NCI-H345 treated with DMSO at 0.1 percent for 48 hours (cell line): ENCODE results near the gene CTBP2.

Source experiments
- DNase-seq: peaks from one replicate; lab custom pipeline; 2025; ENCODE audit not compliant: unreplicated experiment; lab: John Stamatoyannopoulos, UW

The CTBP2 gene

DNA sequence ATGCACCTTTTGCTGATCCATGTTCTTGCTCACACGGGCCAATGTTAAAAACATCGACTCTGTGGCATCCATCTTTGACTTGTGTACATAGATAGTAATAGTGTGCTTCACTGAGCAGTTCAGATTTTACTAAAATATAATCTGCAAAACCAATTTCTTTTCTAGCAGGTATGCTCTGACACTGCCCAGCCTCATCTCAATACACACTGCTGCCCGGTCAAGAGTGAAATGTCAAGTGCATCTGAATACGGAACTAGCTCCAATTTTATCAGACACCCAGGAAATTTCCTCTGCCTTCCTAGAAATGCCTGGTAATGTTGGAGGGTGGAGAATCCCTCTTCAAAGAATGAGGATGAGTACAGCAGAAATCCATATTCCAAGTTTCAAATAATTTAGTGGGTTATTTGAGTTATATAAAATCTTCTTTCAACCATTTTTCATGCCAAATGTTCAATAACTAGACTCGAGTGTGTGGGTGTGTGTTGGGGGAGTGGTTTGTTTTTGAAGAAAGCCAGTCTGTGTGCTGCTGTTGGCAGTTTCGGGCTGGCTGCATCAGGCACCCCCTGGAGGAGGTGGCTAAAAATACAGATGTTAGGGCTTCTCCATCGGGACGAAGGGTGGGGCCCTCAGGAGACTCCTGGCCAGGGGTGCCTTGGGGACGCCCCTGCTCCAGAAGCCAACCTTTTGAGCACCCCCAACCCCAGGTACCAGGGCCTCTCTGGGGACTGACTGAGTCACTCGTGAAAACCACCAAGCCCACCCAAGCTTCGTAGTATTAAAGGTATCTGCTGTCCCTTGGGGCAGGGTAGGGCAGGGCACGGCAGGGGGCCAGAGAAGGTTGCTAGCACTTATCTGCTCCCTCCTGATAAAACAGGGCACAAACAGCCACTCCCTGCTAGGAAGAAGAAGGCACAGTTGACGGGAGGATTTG lies 15.4 kb downstream of the CTBP2 start:
- no peak for DNase-seq

DNA sequence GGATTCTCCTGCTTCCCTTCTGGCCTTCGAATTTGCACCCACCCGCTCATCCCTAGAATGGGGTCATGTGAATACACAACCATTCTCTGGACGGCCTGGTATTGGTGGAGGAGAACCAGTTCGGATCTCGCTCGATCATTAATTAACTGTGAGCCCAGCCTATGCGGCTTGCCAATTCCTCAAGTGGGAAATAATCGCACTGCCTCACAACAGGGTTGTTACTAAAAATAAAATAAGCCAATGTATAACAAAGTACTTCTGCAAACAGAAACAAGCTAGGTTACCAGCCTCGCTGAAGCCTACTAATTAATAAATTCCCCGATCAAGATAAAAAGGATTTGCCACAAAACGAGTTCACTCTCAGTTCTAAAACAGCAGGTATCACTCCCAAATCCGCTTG lies 16.2 kb downstream of the CTBP2 start:
- no peak for DNase-seq

DNA sequence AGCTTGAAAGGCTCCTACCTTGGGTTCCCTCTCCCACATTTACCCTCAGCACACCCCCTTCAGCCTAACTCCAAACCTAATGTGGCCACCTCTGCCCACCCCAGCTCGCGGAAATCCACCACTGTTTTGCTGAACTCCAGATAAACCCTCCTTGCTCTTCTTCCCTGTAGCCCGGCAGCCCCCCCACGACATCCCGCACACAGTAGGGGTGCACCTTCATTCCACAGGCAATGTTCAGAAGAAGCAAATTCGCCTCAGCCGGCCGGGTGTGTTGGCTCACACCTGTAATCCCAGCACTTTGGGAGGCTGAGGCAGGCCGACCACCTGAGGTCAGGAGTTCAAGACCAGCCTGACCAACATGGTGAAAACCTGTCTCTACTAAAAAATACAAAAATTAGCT lies 17.4 kb downstream of the CTBP2 start:
- DNase-seq, result no peak

DNA sequence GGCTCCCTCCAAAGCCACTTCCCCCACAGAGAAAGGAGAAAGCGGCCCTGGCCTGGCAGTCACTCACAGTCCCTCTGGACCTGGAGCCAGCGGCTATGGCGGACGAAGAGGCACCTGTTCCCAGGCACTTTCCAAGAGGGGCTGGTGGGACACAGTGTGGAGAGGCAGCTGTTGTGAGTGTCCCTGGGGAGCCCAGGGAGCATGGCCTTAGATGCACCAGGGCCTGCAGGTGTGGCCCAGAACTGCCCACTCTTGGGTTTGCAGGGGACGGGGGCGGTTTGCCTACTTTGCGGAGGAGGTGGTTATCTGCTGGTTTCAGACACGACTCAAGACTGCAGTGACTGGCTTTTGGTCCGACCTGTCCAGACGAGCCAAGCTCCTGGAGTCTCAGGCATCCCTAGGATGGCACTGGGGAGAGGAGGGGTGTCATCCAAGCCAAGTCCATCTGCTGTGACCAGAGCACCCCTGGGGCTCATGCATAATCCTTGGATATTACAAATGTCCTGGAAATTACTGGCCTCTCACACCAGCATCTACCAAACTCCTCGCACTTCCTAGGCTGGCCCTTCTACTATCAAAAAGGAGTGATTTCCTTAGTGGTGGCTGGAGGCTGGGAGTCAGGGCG lies 18.4 kb downstream of the CTBP2 start:
- DNase-seq, result no peak

DNA sequence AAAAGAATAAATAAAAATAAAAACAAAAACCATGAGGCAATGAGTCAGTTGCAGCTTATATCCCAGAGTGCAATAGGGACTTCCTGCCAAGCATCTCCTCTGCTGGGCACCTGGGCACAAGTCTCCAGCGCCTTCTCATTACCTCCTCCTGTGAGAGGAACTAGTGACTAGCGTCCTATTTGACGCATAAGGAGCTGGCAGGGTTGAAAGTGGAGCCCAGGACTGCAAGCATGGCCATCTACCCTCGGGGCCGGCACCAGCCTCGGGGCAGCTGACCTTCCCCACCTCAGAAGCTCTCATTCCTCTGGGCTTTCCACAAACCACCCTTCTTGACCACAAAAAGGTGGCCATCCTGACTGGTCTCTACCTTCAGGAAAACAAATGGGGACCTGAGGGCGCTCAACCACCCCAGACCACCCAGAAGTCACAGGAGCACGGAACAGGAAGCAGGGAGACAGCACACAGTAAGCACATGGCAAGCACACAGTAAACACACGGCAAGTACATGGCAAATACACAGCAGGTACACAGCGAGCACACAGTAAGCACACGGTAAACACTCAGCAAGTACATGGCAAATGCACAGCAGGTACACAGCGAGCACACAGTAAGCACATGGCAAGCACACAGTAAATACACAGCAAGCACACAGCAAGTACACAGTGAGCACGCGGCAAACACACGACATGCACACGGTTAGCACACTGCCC lies 19.1 kb downstream of the CTBP2 start:
- DNase-seq, result no peak

DNA sequence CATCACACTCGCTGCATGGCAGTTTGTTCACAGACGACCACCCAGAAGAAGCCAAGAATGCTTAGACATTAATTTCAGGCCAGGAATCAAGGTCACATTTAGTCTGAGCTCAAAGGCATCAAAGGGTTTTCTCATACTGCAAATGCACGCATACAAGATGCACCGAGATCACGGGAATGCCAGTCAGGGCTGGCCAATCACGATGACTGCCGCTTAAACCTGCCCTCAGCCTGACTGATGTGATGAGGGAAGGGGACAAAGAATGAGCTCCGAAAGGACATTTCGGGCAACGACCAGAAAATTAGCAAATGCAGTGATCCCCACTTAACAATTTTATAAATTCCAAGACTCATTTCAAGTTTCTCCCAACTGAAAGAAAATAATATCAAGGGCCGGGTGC lies 20.2 kb downstream of the CTBP2 start:
- no peak for DNase-seq

DNA sequence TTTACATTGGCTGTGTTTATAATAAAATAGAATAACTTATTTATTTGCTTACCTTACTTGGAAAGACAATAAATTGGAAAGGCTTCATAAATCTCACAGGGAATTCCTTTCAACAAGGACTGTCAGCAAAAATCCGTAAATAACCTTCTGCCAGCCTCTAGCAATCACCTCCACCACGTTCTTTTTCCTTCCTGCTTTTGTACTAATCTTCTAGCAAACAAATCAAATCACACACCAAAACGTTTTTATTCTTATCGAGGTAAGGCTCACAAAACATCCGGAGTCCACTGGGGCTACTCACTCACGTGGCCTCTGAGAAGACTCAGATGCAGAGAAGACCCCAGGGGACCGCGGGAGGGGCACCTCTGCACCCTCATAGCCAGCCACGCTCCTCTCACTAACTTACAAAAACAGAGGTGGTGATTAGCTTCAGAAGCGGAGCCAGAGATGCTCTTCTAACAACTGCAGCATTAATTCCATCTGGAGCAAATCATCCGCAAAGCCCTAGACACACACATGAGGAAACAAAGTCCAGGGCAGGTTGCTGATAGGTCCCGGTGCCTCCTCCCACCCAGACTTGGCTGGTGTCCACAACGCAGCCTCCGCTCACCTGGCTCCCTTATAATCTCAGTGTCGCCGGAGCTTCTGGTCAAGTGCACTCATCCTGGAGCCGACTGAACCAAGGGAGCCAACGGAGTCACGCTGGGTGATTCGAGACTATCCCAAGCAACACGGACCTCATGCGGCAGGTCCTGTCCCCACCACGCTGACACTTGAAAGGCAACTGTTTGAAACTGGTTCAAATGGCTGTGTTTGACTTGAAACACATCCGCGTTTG lies 22.5 kb downstream of the CTBP2 start:
- peak; percentile 56 for DNase-seq

DNA sequence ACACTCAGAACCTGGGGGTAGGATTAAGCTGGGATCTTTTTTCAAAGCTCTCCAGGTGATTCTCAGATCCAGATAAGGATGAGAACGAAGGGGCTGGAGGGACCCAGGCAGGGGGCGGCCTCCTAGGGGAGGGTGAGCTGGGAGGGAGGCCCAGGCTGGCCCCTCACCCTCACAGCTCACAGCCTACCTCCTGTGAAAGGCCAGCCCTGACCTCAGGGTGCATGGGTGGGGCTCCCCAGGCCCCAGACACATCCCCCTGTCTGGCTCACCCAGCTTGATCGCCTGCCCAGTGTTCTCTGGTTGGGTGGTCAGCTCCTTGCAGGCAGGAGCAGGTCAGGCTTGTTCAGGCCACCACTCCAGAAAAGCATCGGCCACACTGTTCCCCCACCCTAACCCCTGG lies 24.3 kb downstream of the CTBP2 start:
- DNase-seq, result no peak

DNA sequence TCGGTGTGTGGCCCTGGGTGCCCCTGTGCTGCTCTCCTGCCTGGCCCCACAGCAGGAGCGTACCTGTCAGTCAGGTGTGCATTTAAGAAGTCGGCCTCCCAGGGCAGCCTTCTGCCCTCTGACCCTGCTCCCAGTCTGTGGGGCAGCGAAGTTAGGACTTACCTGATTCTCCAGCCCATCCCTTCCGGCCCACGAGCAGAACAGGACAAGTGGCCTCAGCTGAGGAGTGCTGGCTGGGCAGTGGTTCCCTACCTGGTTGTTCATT lies 24.7 kb downstream of the CTBP2 start:
- no peak for DNase-seq

DNA sequence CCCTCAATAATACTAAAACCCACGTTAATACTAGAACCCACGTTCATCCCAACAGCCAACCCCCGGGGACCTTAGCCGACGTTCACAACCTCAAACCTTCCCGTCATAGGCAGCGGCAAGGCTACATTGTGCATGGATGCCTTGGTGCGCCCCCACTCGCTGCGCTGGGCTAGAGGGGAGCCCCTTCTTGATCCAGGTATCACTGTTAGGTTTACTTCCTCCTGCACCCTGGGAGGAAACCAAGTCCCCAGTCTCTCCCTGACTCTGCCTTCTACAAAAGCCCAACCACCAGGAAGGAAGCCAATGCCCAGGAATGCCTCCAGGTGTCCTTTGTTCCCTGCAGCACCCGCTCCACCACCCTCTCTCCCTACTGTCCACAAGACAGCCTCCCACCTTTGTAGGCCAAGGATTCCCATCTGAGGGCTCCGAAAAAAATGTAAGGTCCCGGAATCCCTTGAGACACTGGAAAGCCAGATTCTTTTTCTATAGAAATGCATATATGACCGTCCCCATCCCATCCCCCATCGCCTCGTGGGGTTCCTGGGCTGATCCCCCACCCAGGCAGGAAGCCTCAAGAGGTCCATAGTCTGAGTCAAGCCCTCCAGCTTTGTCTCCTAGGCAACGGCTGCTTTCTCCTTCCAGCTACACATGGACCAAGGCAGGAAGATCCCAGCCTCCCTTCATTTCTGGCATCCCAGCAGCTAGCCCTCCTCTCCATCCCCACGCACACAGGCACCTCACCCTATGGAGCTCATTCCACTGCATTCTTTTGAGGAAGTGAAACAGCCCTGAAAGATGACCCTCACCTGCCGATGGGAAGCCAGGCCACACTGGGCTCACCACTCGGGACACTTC lies 25.2 kb downstream of the CTBP2 start:
- DNase-seq, result no peak

DNA sequence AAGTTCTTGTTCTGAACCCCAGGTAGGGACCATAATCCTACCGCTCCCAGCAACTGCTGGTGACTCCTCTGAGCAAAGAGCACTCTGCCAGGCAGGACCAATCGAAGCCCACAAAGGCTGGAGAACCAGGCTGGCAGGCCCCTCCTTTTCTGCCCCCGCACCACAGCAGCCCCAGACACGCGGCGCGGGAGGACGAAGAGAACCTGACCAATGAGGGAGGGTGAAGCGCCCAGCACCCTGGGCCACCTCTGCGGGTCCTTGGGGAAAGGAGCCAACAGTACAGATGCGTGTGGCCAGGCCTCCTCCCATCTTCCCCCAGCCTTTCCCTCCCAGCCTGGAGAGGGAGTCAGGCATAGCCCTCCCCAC lies 25.9 kb downstream of the CTBP2 start:
- DNase-seq, result no peak

DNA sequence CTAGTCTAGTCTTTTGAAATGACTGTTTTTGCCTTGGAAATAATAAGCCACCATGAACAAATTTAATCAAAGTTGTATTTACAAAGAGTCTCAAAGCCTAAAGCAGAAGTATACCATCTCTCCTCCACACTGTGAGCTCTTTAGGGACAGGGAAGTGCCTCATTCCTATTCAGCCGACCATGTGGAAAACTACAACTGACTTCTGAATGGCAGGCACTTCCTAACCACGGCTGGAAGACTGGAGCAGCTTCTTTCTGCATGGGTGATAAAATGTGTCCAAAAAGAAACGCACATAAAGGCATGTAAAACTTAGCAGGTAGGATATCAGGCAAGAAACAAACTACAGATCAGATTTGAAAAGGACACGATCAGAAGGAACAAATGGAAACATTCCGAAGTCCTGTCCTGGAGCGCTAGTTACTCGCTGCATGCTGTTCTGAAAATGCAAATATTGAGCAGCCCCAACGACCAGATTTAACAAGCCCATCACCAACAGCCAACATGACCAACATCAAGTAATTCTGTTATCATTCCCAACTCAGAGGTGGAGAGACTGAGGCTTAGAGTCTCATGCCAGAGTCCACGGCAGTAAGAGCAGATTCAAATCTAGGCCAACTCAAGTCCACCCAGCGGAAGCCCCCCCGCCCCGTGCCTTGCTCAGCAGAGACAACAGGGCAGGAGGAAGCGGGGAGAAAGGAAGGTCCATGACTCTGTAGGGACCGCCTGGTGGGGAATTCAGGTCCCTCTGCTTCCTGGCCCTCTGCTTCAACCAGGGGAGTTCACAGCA lies 26.5 kb downstream of the CTBP2 start:
- no peak for DNase-seq

DNA sequence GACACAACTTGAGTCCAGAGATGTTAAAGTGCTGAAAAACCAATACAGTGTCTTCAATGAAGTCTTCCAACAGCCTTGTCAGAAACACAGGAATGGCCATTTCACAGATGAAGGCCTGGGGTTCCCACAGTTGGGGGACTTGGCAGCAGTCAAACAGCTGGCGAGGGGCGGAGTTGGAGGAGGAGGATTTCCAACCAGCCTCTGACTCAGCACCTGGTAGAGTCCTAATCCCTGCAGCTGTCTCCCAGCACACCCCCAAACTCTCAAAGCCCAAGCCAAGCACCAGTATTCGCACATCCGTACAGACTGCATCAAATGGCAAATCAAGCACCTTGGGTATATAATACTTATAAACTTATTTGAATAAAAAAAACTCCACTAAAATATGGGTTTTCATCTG lies 28.0 kb downstream of the CTBP2 start:
- no peak for DNase-seq

DNA sequence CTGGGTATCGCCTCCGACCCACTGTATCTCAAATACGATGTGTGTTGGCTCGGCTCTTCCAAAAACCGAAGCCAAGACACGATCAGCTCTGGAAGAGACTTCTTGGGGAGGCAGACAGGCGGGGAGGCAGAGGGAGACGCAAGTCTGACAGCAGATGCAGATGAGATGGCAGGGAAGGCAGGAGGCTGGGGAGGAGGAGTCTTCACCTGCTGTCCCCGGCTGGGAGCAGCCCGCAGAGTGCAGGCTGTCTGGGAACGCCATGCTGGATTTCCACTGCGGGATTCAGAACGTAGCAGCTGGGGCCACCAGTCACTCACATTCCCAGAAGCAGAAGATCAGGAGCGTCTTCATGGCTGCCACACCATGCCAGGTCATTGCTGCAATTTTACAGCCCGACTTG lies 29.4 kb downstream of the CTBP2 start:
- no peak for DNase-seq

DNA sequence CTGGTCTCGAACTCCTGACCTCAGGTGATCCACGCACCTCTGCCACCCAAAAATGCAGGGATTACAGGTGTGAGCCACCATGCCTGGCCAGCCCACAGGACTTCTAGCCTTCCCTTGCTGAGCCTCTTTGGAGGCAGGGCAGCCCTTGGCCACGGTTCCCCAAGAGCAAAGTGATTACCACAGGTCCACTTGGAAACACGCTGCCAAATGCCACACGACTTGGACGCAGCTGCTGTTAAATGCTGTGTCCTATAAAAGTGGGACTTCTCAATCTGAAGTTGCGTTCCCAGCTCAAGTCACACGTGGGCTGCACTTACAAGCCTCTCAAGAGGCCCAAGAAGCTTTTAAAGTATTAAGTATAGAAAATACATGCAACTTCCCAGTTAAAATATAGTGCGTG lies 30.1 kb downstream of the CTBP2 start:
- no peak for DNase-seq

DNA sequence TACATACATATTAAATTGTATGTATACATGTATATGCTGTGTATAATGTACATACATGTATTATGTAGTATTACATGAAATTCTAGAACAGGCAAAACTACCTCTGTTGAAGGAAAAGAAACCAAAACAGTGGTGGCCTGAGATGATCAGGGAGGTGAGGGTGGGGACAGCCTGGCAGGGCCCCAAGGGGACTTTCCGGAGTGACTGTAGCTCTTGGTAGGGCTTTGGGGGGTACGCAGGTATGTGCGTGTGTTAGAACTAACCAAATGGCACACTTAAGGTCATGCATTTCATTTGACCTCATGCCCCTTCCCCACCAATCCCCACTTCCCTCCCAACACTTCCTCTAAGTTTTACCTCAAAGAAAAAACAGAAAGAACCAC lies 31.3 kb downstream of the CTBP2 start:
- DNase-seq, result no peak

DNA sequence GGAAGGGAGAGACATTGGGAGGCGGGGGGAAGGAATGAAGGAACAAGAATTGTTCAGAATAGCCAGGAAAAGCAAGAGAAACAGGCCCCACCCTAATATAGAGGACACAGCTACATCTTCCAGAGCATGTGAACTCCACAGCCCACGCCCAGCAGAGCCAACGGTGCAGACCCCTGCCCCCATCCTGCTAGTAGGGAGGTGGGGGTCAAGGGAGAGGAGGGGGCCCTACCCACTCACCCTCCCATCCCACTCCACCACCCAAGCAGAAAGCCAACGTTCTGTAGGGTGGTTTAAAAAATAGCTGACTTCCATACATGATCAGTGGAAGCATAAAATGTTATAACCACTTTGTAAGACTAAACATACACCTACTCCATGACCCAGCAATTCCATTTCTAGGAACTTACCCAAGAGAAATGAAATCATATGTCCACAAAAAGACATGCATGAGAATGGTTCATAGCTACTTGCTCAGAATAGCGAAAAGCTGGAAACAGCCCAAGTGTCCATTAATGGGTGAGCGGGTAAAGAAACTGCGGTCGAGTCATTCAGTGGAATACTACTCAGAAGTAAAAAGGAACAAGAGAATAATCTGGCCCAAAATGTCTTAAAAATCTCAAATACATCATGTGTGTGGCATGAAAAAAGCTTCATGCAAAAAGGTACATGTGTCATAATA lies 31.8 kb downstream of the CTBP2 start:
- no peak for DNase-seq

DNA sequence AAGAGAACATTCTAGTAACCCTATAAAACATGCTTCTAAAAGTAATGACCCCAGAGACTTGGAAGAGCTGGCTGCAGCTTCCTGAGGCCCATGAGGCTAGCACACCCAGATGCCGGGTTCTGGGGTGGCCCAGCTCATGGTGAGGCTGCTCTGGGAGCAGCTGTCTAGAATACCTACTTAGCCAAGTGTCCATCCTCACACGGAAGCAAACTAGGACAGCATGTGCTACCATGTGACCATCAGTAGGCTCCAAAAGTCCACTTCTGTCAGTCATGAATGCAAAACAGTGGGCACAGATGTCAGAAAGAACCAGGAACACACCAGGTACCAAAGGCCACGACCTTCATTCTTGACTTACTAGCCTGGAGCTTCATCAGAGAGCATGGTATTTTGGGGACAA lies 32.4 kb downstream of the CTBP2 start:
- no peak for DNase-seq

DNA sequence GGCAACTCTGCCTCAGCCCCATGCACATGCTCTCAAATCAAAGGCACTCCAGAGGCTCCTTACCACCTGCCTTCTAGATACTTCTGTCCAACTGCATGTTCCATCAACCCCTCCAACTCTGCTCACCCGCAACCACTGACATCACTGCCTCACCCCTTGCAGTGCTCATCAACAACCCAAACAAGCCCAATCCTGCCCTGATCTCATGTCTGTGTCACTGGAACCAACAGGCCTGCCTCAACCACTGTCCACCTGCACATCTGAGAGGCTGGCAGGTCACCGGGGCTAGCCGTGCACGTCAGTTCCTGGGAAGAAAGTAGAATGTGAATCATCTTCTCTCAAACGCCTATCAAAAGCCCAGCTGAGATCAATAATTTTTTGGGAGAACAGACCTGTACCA lies 33.3 kb downstream of the CTBP2 start:
- no peak for DNase-seq
